HepG2 (cell line): ENCODE measurements around the gene KIAA1958. TPM values are rescaled to one million over a fixed set of nuclear protein-coding genes. Genes with fewer than 3 reads are reported as not detected.

ENCODE experiments used
- ATAC-seq: fragments of 200-7000 bp; cut with Tn5 transposase; 3 replicates; pipeline ENCODE4 v1.9.1; 2020; ENCODE audit warnings: mild to moderate bottlenecking, moderate library complexity
- BruUV-seq: library from RNA; stranded (reverse); fragments of 400-500 nt; replicated peaks from 2 replicates; lab custom pipeline; 2021; lab: Mats Ljungman, UMichigan
- CTCF ChIA-PET: fragments of 300-600 bp; formaldehyde crosslinking; extraction: SDS; loops from one replicate; lab custom pipeline; 2021; ENCODE audit warnings: low total read pairs, inconsistent platforms, low intra/inter-chr PET ratio; lab: Yijun Ruan, JAX
- POLR2A ChIA-PET: fragments of 350-600 bp; sonication (Branson Sonifier 250); formaldehyde crosslinking; loops from one replicate; lab custom pipeline; 2020; ENCODE audit warnings: antibody characterized with exemption, inconsistent platforms; lab: Yijun Ruan, JAX
- DNase-seq: peaks from one replicate; pipeline ENCODE4 v3.0.0-alpha.2; 2015; ENCODE audit warnings: low spot score
- FAIRE-seq: peaks from 3 replicates; lab custom pipeline; 2011; peaks lifted over from hg19 to GRCh38; lab: Jason Lieb, UNC
- H2AFZ ChIP-seq: one replicate; pipeline ENCODE4 v1.6.1; 2011; ENCODE audit warnings: low read length, inconsistent platforms
- H3K27ac ChIP-seq: fragments of 300-600 bp; 3 replicates; pipeline ENCODE4 v1.8.0; 2011; ENCODE audit warnings: mixed run types, mild to moderate bottlenecking, mixed read lengths, low read length, inconsistent platforms; ENCODE audit not compliant: insufficient read depth; ENCODE audit errors: extremely low read length
- H3K27me3 ChIP-seq, 2 experiments: fragments of 200-600 bp in 1 of 2; 2 replicates in 1 of 2; 3 replicates in 1 of 2; pipeline versions ENCODE4 v1.6.0 to v1.8.0; 2011; ENCODE audit warnings: low read length in 2 of 2, mild to moderate bottlenecking in 2 of 2, moderate library complexity in 2 of 2, inconsistent platforms in 1 of 2; ENCODE audit not compliant: insufficient read depth in 2 of 2, control insufficient read depth in 1 of 2
- H3K36me3 ChIP-seq, 2 experiments: fragments of 200-600 bp in 1 of 2; replicated peaks in 1 of 2; 2 replicates in 1 of 2; 3 replicates in 1 of 2; pipeline versions ENCODE4 v1.5.1 to v1.8.0; 2011; ENCODE audit warnings: low read length in 2 of 2, inconsistent platforms in 1 of 2; ENCODE audit not compliant: insufficient read depth in 2 of 2, control insufficient read depth in 1 of 2
- H3K4me1 ChIP-seq: 2 replicates; pipeline ENCODE4 v1.5.1; 2012; ENCODE audit warnings: low read length, inconsistent platforms; ENCODE audit not compliant: insufficient read depth
- H3K4me2 ChIP-seq: 2 replicates; pipeline ENCODE4 v1.6.0; 2011; ENCODE audit warnings: low read depth, low read length, inconsistent platforms
- H3K4me3 ChIP-seq, 3 experiments: fragments of 200-600 bp in 1 of 3; sonication (generic), shearing (Covaris generic) in 1 of 3; replicated peaks in 1 of 3; 2 replicates each; pipeline ENCODE4 v1.5.1; 2011 to 2016; ENCODE audit warnings: low read length in 3 of 3, inconsistent platforms in 2 of 3, low read depth in 2 of 3, mild to moderate bottlenecking in 2 of 3, control low read depth in 1 of 3, mixed read lengths in 1 of 3; ENCODE audit not compliant: insufficient read depth in 1 of 3
- H3K79me2 ChIP-seq: one replicate; pipeline ENCODE4 v1.6.1; 2011; ENCODE audit warnings: low read length, inconsistent platforms; ENCODE audit not compliant: insufficient read depth
- H3K9ac ChIP-seq: 2 replicates; pipeline ENCODE4 v1.6.0; 2011; ENCODE audit warnings: mild to moderate bottlenecking, low read depth, low read length, inconsistent platforms; ENCODE audit not compliant: insufficient read depth
- H3K9me3 ChIP-seq: 2 replicates; pipeline ENCODE4 v1.5.1; 2012; ENCODE audit warnings: mild to moderate bottlenecking, low read length
- H4K20me1 ChIP-seq: 2 replicates; pipeline ENCODE4 v1.6.0; 2011; ENCODE audit warnings: inconsistent platforms, mild to moderate bottlenecking, low read length, moderate library complexity; ENCODE audit not compliant: insufficient read depth
- GZF1 ChIP-seq: sonication (generic); formaldehyde crosslinking; IDR thresholded peaks from 2 replicates; pipeline ENCODE4 v1.5.1; 2020; ENCODE audit warnings: mild to moderate bottlenecking, missing genetic modification reagents
- HDAC2 ChIP-seq: sonication (generic); formaldehyde crosslinking; IDR thresholded peaks from 2 replicates; pipeline ENCODE4 v1.4.0; 2020; ENCODE audit warnings: missing genetic modification reagents
- ISX ChIP-seq: sonication (generic); formaldehyde crosslinking; conservative IDR thresholded peaks from 2 replicates; pipeline ENCODE4 v1.5.0; 2020; ENCODE audit warnings: missing genetic modification reagents
- KAT8 ChIP-seq: IDR thresholded peaks from 2 replicates; pipeline ENCODE4 v1.6.1; 2016; ENCODE audit warnings: missing genetic modification reagents, missing compliant biosample characterization
- KLF6 ChIP-seq: IDR thresholded peaks from 2 replicates; pipeline ENCODE4 v1.8.0; 2016; ENCODE audit warnings: missing biosample characterization, missing genetic modification reagents
- NFYB ChIP-seq: sonication (generic); formaldehyde crosslinking; IDR thresholded peaks from 2 replicates; pipeline ENCODE4 v1.4.0; 2020; ENCODE audit warnings: missing genetic modification reagents
- PHB2 ChIP-seq: fragments of 450-650 bp; IDR thresholded peaks from 2 replicates; pipeline ENCODE4 v1.6.1; 2018; ENCODE audit not compliant: partially characterized antibody
- SP4 ChIP-seq: sonication (generic); formaldehyde crosslinking; IDR thresholded peaks from 2 replicates; pipeline ENCODE4 v1.8.1; 2023; ENCODE audit warnings: mild to moderate bottlenecking, missing genetic modification reagents
- YEATS2 ChIP-seq: sonication (generic); formaldehyde crosslinking; IDR thresholded peaks from 2 replicates; pipeline ENCODE4 v1.4.0; 2020; ENCODE audit warnings: missing genetic modification reagents, borderline replicate concordance
- ZNF224 ChIP-seq: sonication (generic); formaldehyde crosslinking; IDR thresholded peaks from 2 replicates; pipeline ENCODE4 v1.5.0; 2020; ENCODE audit warnings: mild to moderate bottlenecking, missing genetic modification reagents
- ZNF331 ChIP-seq: sonication (generic); formaldehyde crosslinking; IDR thresholded peaks from 2 replicates; pipeline ENCODE4 v1.4.0; 2020; ENCODE audit warnings: missing genetic modification reagents
- ZNF468 ChIP-seq: sonication (generic); formaldehyde crosslinking; IDR thresholded peaks from 2 replicates; pipeline ENCODE4 v1.8.0; 2022; ENCODE audit warnings: mild to moderate bottlenecking, moderate library complexity, missing genetic modification reagents
- ZNF781 ChIP-seq: sonication (generic); formaldehyde crosslinking; IDR thresholded peaks from 2 replicates; pipeline ENCODE4 v1.5.1; 2020; ENCODE audit warnings: borderline replicate concordance, mild to moderate bottlenecking, missing genetic modification reagents; ENCODE audit errors: not compliant biosample characterization
- ZZZ3 ChIP-seq: sonication (generic); formaldehyde crosslinking; IDR thresholded peaks from 2 replicates; pipeline ENCODE4 v1.4.0; 2020; ENCODE audit warnings: missing genetic modification reagents, mild to moderate bottlenecking, borderline replicate concordance
- WGBS: methylation state at CpG from one replicate; pipeline ENCODE4 v1.1.6; 2017; ENCODE audit warnings: low lambda C conversion rate; 5-methylcytosine and 5-hydroxymethylcytosine counted together
- in situ Hi-C: cut with HindIII; loops from 2 replicates; pipeline ENCODE4 v1.10.0; 2017; ENCODE audit warnings: low pct_unique_long_range_greater_than_20kb; ENCODE audit not compliant: extremely low pct_ligation_motif_present
- intact Hi-C: fragments of 100-400 bp; cut with micrococcal nuclease; formaldehyde crosslinking; loops from one replicate; pipeline ENCODE4 v1.10.0; 2022; ENCODE audit not compliant: unreplicated experiment
- polyA plus RNA-seq, 8 experiments: library from polyadenylated mRNA; depleted of rRNA in 3 of 8; stranded (reverse) in 7 of 8; unstranded in 1 of 8; fragments of >200 nt; fragmentation: Illumina TruSeq in 4 of 8; extraction: Trizol in 4 of 8; gene quantifications; 2 replicates each; pipeline versions ENCODE4 v1.2.1 to v1.2.3, GENCODE V29; 2011 to 2016; ENCODE audit warnings: low read depth in 4 of 8, missing spikeins in 1 of 8, mixed read lengths in 1 of 8; ENCODE audit not compliant: insufficient read depth in 1 of 8
- total RNA-seq, 5 experiments: library from RNA; depleted of rRNA; stranded (reverse); fragments of >200 nt; fragmentation: Illumina TruSeq; extraction: Trizol; gene quantifications; 2 replicates each; pipeline ENCODE4 v1.2.3, GENCODE V29; 2016; ENCODE audit warnings: low read depth in 1 of 5
- TF ChIP-seq, protein P1 (sequence below): sonication (generic); formaldehyde crosslinking; IDR thresholded peaks from 2 replicates; pipeline ENCODE4 v1.9.0; 2021; ENCODE audit warnings: missing genetic modification reagents, mild to moderate bottlenecking, borderline replicate concordance
- TF ChIP-seq, protein P2 (sequence below): sonication (generic); formaldehyde crosslinking; IDR thresholded peaks from 2 replicates; pipeline ENCODE4 v1.5.0; 2020; ENCODE audit warnings: mild to moderate bottlenecking, missing genetic modification reagents
- TF ChIP-seq, protein P3 (sequence below): sonication (generic); formaldehyde crosslinking; IDR thresholded peaks from 2 replicates; pipeline ENCODE4 v1.5.0; 2020; ENCODE audit warnings: mild to moderate bottlenecking, low read depth, missing genetic modification reagents, borderline replicate concordance

KIAA1958 gene
- total and polyA plus RNA-seq, 2 of the 13 experiments (the other 11 are each of a cell fraction or from before 2014, with no cell fraction given) = 8.5 to 10.3 TPM

- WGBS = 93% methylated on average over 3 of the region's 3 CpGs
Observed at GRCh38 chr9:112472996-112473395, 13.6 kb upstream of the KIAA1958 start.

GRCh38 chr9:112473986-112474385 lies 12.6 kb upstream of the KIAA1958 start:
- H4K20me1 ChIP-seq = no peaks in the 10 kb centered on the region
- WGBS = 95% methylated on average over 2 of the region's 2 CpGs
- H3K4me2 ChIP-seq = no peak overlapping the region
- no peak for FAIRE-seq
- POLR2A ChIA-PET = interaction anchor here (1.8 kb wide), 1 partner anchor 13 kb away, joined by 5 read pairs; the partner anchor contains the start of gene KIAA1958
- CTCF ChIA-PET = no interaction called here
- H3K4me3 ChIP-seq = no peak overlapping the region
- no peaks in the 10 kb centered on the region for H3K4me1 ChIP-seq
- peaks cover 13% of the 10 kb centered on the region for H3K9me3 ChIP-seq
- DNase-seq = no peak
- in situ Hi-C loops = no loop called here
- no peak for ATAC-seq
- BruUV-seq = no TSS peak
- H3K36me3 ChIP-seq = peaks cover 3 to 25% of the 10 kb centered on the region in 2 experiments; a peak in 4 of 5 replicates
- H3K27ac ChIP-seq = no peak overlapping the region
- H2AFZ ChIP-seq = no peak overlapping the region
- intact Hi-C loops = no loop called here
- H3K9ac ChIP-seq = no peak overlapping the region
- no peaks in the 10 kb centered on the region for H3K79me2 ChIP-seq
- no peaks in the 10 kb centered on the region for H3K27me3 ChIP-seq
- TF ChIP-seq PHB2 = no peak
- no peak for TF ChIP-seq ZZZ3 (CRISPR knock-in tag)
- TF ChIP-seq, protein P1, sequence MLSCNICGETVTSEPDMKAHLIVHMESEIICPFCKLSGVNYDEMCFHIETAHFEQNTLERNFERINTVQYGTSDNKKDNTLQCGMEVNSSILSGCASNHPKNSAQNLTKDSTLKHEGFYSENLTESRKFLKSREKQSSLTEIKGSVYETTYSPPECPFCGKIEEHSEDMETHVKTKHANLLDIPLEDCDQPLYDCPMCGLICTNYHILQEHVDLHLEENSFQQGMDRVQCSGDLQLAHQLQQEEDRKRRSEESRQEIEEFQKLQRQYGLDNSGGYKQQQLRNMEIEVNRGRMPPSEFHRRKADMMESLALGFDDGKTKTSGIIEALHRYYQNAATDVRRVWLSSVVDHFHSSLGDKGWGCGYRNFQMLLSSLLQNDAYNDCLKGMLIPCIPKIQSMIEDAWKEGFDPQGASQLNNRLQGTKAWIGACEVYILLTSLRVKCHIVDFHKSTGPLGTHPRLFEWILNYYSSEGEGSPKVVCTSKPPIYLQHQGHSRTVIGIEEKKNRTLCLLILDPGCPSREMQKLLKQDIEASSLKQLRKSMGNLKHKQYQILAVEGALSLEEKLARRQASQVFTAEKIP (CRISPR knock-in tag) = no peak
- TF ChIP-seq YEATS2 (CRISPR knock-in tag) = no peak
- TF ChIP-seq KLF6 (CRISPR knock-in tag) = no peak
- TF ChIP-seq, protein P2, sequence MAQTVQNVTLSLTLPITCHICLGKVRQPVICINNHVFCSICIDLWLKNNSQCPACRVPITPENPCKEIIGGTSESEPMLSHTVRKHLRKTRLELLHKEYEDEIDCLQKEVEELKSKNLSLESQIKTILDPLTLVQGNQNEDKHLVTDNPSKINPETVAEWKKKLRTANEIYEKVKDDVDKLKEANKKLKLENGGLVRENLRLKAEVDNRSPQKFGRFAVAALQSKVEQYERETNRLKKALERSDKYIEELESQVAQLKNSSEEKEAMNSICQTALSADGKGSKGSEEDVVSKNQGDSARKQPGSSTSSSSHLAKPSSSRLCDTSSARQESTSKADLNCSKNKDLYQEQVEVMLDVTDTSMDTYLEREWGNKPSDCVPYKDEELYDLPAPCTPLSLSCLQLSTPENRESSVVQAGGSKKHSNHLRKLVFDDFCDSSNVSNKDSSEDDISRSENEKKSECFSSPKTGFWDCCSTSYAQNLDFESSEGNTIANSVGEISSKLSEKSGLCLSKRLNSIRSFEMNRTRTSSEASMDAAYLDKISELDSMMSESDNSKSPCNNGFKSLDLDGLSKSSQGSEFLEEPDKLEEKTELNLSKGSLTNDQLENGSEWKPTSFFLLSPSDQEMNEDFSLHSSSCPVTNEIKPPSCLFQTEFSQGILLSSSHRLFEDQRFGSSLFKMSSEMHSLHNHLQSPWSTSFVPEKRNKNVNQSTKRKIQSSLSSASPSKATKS (CRISPR knock-in tag) = no peak
- TF ChIP-seq, protein P3, sequence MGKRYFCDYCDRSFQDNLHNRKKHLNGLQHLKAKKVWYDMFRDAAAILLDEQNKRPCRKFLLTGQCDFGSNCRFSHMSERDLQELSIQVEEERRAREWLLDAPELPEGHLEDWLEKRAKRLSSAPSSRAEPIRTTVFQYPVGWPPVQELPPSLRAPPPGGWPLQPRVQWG (CRISPR knock-in tag) = no peak
- TF ChIP-seq KAT8 = no peak
- no peak for TF ChIP-seq ZNF468 (CRISPR knock-in tag)

More at GRCh38 chr9:112472996-112473395, 13.6 kb upstream of the KIAA1958 start:
- no peak overlapping the region for H3K9ac ChIP-seq
- BruUV-seq = no TSS peak
- no peak for TF ChIP-seq ISX
- TF ChIP-seq SP4 (CRISPR knock-in tag) = no peak
- TF ChIP-seq NFYB (CRISPR knock-in tag) = no peak
- no peak for TF ChIP-seq ZNF331 (CRISPR knock-in tag)
- TF ChIP-seq HDAC2 (CRISPR knock-in tag) = no peak
- no peak for TF ChIP-seq GZF1 (CRISPR knock-in tag)
- TF ChIP-seq ZNF224 (CRISPR knock-in tag) = no peak
- TF ChIP-seq ZNF781 (CRISPR knock-in tag) = no peak
- TF ChIP-seq, all 625 proteins: peak for 0
- no peaks in the 10 kb centered on the region for H3K27me3 ChIP-seq
- H3K4me1 ChIP-seq = no peaks in the 10 kb centered on the region
- FAIRE-seq (no peak), ATAC-seq (no peak), DNase-seq (no peak)
- H3K36me3 ChIP-seq = peaks cover 5 to 33% of the 10 kb centered on the region in 2 experiments; a peak in 4 of 5 replicates
- H2AFZ ChIP-seq = no peak overlapping the region
- H3K27ac ChIP-seq = no peak overlapping the region
- no peaks in the 10 kb centered on the region for H3K79me2 ChIP-seq
- H3K9me3 ChIP-seq = peaks cover 13% of the 10 kb centered on the region
- no peak overlapping the region for H3K4me2 ChIP-seq
- H4K20me1 ChIP-seq = no peaks in the 10 kb centered on the region
- in situ Hi-C loops = no loop called here
- intact Hi-C loops = no loop called here
- CTCF ChIA-PET = no interaction called here
- no peak overlapping the region for H3K4me3 ChIP-seq
- POLR2A ChIA-PET = no interaction called here
